Stomach (tissue), 9 donors: Measurements from ENCODE around the gene RPS6KC1. TPM values are rescaled to one million over a fixed set of nuclear protein-coding genes. Genes with fewer than 3 reads are reported as not detected.
"Not testable (repeated sequence)": the region's sequence is repeated elsewhere in the genome, so short reads cannot be mapped to it uniquely, and the experiment has no call there.

ENCODE experiments used
- DNase-seq, 2 donors: peaks; one replicate each; pipeline versions ENCODE4 v3.0.0 to v3.0.0-alpha.2; 2013 to 2019
- H3K27ac ChIP-seq, 5 donors: fragments of 200-600 bp in 4 of 5; sonication (generic) in 4 of 5; one replicate each; pipeline ENCODE4 v1.5.1; 2013 to 2019; ENCODE audit warnings: mild to moderate bottlenecking in 1 of 5, moderate library complexity in 1 of 5
- H3K27me3 ChIP-seq, 3 donors: fragments of 200-600 bp; sonication (generic); one replicate each; pipeline ENCODE4 v1.5.1; 2017 to 2019; ENCODE audit warnings: mixed run types in 1 of 3
- H3K36me3 ChIP-seq, 4 donors: fragments of 200-600 bp; sonication (generic); 1 replicate in 3 of 4; 2 replicates in 1 of 4; pipeline ENCODE4 v1.5.1; 2016 to 2019
- H3K4me1 ChIP-seq, 4 donors: fragments of 200-600 bp; sonication (generic); one replicate each; pipeline ENCODE4 v1.5.1; 2016 to 2019
- H3K4me3 ChIP-seq, 4 donors: fragments of 200-600 bp; sonication (generic) in 3 of 4; one replicate each; pipeline ENCODE4 v1.5.1; 2016 to 2019; ENCODE audit warnings: mild to moderate bottlenecking in 1 of 4
- H3K9me3 ChIP-seq, 4 donors: fragments of 200-600 bp; sonication (generic); one replicate each; pipeline ENCODE4 v1.5.1; 2016 to 2019
- EP300 ChIP-seq: sonication (generic); formaldehyde crosslinking; IDR thresholded peaks from one replicate; pipeline ENCODE4 v1.6.1; 2017; ENCODE audit warnings: antibody characterized with exemption
- POLR2A ChIP-seq, 4 donors: fragments of 450-650 bp; IDR thresholded peaks; one replicate each; pipeline ENCODE4 v1.6.1; 2016; ENCODE audit warnings: antibody characterized with exemption in 4 of 4, control low read depth in 2 of 4, mild to moderate bottlenecking in 1 of 4, moderate library complexity in 1 of 4
- POLR2AphosphoS5 ChIP-seq, 3 donors: sonication (generic); formaldehyde crosslinking; IDR thresholded peaks; one replicate each; pipeline ENCODE4 v1.6.1; 2016; ENCODE audit warnings: antibody characterized with exemption in 3 of 3
- WGBS, 5 donors: extraction: QIAGEN DNeasy Blood & Tissue Kit in 3 of 5; methylation state at CpG; one replicate each; pipeline versions ENCODE4 v1.1.5 to v1.1.7; 2013 to 2018; 5-methylcytosine and 5-hydroxymethylcytosine counted together
- intact Hi-C: fragments of 100-400 bp; cut with DNase I; formaldehyde crosslinking; loops from one replicate; pipeline ENCODE4 v1.15.1; 2023; ENCODE audit warnings: low total_unique reads
- polyA plus RNA-seq, 3 donors: library from polyadenylated mRNA; stranded (reverse); fragments of 200-250 nt; gene quantifications; one replicate each; pipeline ENCODE4 v1.2.3, GENCODE V29; 2013
- total RNA-seq, 5 donors: library from RNA; depleted of rRNA; stranded (reverse); fragments of >200 nt; gene quantifications; one replicate each; pipeline versions ENCODE4 v1.1.0 to v1.2.3, GENCODE V29; 2014 to 2016
- TF ChIP-seq, protein P1 (sequence below), 7 experiments: fragments of 450-650 bp in 4 of 7; fragments of 200-600 bp in 3 of 7; sonication (generic) in 3 of 7; IDR thresholded peaks; one replicate each; pipeline ENCODE4 v1.5.1; 2016 to 2019; ENCODE audit warnings: antibody characterized with exemption in 7 of 7, control low read depth in 2 of 7, mild to moderate bottlenecking in 1 of 7
- donor health status: healthy with polysubstance abuse.
- donor health status: Bipolar disorder and iron deficiency.
- donor health status: healthy.

Gene RPS6KC1
- total and polyA plus RNA-seq, 8 donors: 3.8 to 137 (median 8.9) TPM

GRCh38 chr1:213303286-213303685, 252.2 kb downstream of the RPS6KC1 start:
- DNase-seq: no peak
- Histone ChIP-seq H3K27ac (no peak overlapping the region), H3K4me3 (no peak overlapping the region), H3K36me3 (no peaks in the 10 kb centered on the region), H3K9me3 (no peaks in the 10 kb centered on the region), H3K4me1 (no peaks in the 10 kb centered on the region), H3K27me3 (no peaks in the 10 kb centered on the region)
- no peak for TF ChIP-seq EP300
- TF ChIP-seq, protein P1, sequence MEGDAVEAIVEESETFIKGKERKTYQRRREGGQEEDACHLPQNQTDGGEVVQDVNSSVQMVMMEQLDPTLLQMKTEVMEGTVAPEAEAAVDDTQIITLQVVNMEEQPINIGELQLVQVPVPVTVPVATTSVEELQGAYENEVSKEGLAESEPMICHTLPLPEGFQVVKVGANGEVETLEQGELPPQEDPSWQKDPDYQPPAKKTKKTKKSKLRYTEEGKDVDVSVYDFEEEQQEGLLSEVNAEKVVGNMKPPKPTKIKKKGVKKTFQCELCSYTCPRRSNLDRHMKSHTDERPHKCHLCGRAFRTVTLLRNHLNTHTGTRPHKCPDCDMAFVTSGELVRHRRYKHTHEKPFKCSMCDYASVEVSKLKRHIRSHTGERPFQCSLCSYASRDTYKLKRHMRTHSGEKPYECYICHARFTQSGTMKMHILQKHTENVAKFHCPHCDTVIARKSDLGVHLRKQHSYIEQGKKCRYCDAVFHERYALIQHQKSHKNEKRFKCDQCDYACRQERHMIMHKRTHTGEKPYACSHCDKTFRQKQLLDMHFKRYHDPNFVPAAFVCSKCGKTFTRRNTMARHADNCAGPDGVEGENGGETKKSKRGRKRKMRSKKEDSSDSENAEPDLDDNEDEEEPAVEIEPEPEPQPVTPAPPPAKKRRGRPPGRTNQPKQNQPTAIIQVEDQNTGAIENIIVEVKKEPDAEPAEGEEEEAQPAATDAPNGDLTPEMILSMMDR (IDR thresholded peaks at IDR 0.05): no peak
- TF ChIP-seq POLR2AphosphoS5 (IDR thresholded peaks at IDR 0.05): no peak
- no peak for TF ChIP-seq POLR2A (IDR thresholded peaks at IDR 0.05)
- intact Hi-C loops: no loop called here
- WGBS, 5 donors: 49 to 61% (median 56%) methylated on average over 8 of the region's 8 CpGs

DNA sequence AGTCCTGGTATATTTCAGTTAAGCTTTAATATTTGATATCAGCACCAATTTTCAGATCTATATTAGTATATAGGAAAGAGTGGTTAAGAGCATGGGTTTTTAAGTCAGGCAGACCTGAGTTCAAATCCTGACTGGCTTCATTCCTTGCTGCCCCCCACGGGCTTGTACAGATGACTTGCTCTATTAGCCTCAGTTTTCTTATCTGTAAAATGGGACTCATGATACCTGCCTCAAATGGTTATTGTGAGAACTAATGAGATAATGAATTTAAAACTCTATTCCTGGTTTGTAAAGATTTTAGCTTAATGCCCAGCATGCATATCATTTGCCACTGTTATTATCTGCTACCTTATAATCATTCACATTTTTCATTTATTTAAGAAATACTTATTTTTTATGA, 264.5 kb downstream of the RPS6KC1 start:
- intact Hi-C loops: no loop called here
- Histone ChIP-seq H3K27ac (no peak overlapping the region), H3K9me3 (no peaks in the 10 kb centered on the region), H3K36me3 (no peaks in the 10 kb centered on the region), H3K27me3 (no peaks in the 10 kb centered on the region), H3K4me1 (no peaks in the 10 kb centered on the region), H3K4me3 (no peak overlapping the region)
- 79 to 90% (median 85%) methylated on average over 1 of the region's 1 CpG for WGBS, 5 donors
- no peak for TF ChIP-seq POLR2A (IDR thresholded peaks at IDR 0.05)
- TF ChIP-seq, protein P1 (IDR thresholded peaks at IDR 0.05): no peak
- no peak for TF ChIP-seq POLR2AphosphoS5 (IDR thresholded peaks at IDR 0.05)
- TF ChIP-seq EP300: no peak
- no peak for DNase-seq

- H3K27me3 ChIP-seq, H3K9me3 ChIP-seq, H3K4me1 ChIP-seq, DNase-seq, H3K36me3 ChIP-seq, H3K4me3 ChIP-seq, intact Hi-C loops, H3K27ac ChIP-seq: not testable (repeated sequence)
- WGBS, 5 donors: 77 to 89% (median 80%) methylated on average over 1 of the region's 1 CpG
Observed at GRCh38 chr1:213318458-213318857, 267.4 kb downstream of the RPS6KC1 start.

GRCh38 chr1:213320191-213320870, 269.3 kb downstream of the RPS6KC1 start:
- intact Hi-C loops: no loop called here
- Histone ChIP-seq H3K4me3 (no peak overlapping the region), H3K27ac (no peak overlapping the region), H3K4me1 (no peaks in the 10 kb centered on the region), H3K27me3 (no peaks in the 10 kb centered on the region), H3K36me3 (no peaks in the 10 kb centered on the region), H3K9me3 (no peaks in the 10 kb centered on the region)
- WGBS, 5 donors: 33 to 60% (median 45%) methylated on average over 6 of the region's 6 CpGs
- TF ChIP-seq POLR2AphosphoS5 (IDR thresholded peaks at IDR 0.05): no peak
- TF ChIP-seq EP300: no peak
- no peak for TF ChIP-seq POLR2A (IDR thresholded peaks at IDR 0.05)
- TF ChIP-seq, protein P1 (IDR thresholded peaks at IDR 0.05): no peak
- DNase-seq: no peak

Other genes starting within 250 kb of the RPS6KC1 start
- not detected for gene SPATA45, start 203.6 kb upstream of the RPS6KC1 start, total RNA-seq
- not detected for gene SPATA45, start 203.6 kb upstream of the RPS6KC1 start, polyA plus RNA-seq
- 10 to 100 TPM in 3 of 5 donors, 1 to 10 TPM in 2; 1.8 to 19.1 (median 10.7) TPM for gene FLVCR1, start 193.0 kb upstream of the RPS6KC1 start, total RNA-seq
- 1 to 10 TPM in 2 of 3 donors, under 1 TPM in 1; 0.61 to 4.4 (median 2.2) TPM for gene FLVCR1, start 193.0 kb upstream of the RPS6KC1 start, polyA plus RNA-seq
- gene VASH2, start 100.7 kb upstream of the RPS6KC1 start, total RNA-seq: 10 to 100 TPM in 1 of 5 donors, not detected in 4; 10.3 TPM
- under 1 TPM; 0.13 to 0.93 (median 0.92) TPM for gene VASH2, start 100.7 kb upstream of the RPS6KC1 start, polyA plus RNA-seq
- 100 to 1,000 TPM in 1 of 5 donors, 10 to 100 TPM in 3, 1 to 10 TPM in 1; 3.2 to 107 (median 51.9) TPM for gene ANGEL2, start 35.4 kb upstream of the RPS6KC1 start, total RNA-seq
- 1 to 10 TPM; 6.6 to 9.8 (median 9.3) TPM for gene ANGEL2, start 35.4 kb upstream of the RPS6KC1 start, polyA plus RNA-seq